Measurements from ENCODE around the gene HEPN1. TPM values are rescaled to one million over a fixed set of nuclear protein-coding genes. Genes with fewer than 3 reads are reported as not detected.

Gene HEPN1
- total RNA-seq, 1 experiment from 2014 or later, result not detected

DNA sequence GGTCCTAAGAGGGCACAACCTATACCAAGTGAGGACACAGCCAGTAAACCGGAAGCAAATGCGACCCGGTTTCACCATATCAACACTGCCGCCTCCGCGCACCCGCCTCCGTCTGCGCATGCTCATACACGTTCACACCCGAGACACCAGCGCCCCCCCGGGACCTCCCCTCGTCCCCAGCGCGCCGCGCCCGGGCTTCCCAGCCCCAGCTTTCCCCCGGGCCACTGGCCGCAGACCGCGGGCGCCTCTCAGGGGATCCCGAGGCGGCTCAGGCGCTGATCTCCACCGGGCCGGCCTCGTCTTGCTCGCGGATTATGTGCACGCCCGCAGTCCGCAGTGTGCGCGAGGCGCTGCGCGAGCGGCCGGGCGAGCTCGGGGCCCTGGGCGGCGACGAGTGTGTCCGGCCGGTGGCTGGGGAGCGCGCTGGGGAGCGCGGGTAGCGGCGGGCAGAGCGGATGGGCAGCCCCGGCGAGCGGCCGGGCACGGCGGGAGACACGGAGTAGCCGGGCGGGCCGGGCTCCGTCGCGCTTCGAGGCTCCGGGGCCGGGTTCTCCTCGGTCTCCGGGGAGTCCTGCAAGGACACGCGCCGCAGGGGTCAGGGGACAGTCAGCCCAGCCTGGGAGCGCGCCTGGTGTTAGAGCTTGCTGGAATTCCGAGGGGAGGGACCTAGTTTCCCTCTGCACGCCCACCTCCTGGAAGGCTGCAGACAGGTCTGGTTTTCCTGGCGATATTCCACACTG is 2.0 kb downstream of the HEPN1 start (continued):
- TF ChIP-seq, protein P1, sequence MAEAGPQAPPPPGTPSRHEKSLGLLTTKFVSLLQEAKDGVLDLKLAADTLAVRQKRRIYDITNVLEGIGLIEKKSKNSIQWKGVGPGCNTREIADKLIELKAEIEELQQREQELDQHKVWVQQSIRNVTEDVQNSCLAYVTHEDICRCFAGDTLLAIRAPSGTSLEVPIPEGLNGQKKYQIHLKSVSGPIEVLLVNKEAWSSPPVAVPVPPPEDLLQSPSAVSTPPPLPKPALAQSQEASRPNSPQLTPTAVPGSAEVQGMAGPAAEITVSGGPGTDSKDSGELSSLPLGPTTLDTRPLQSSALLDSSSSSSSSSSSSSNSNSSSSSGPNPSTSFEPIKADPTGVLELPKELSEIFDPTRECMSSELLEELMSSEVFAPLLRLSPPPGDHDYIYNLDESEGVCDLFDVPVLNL (CRISPR knock-in tag; IDR thresholded peaks at IDR 0.05; ENCODE audit: borderline replicate concordance, low read depth), result peak; percentile 90; the same call in 1 of the 2 replicates
- TF ChIP-seq GABPB1 (CRISPR knock-in tag; IDR thresholded peaks at IDR 0.05) (no peak), CREM (CRISPR knock-in tag; IDR thresholded peaks at IDR 0.05) (peak; percentile 90), FOXK1 (CRISPR knock-in tag; IDR thresholded peaks at IDR 0.05) (peak; percentile 93), NR3C1 (CRISPR knock-in tag; conservative IDR thresholded peaks at IDR 0.05; ENCODE audit: low read depth) (0 out of 2 replicates have a peak, but pooled peaks have one; percentile 52), NFYB (CRISPR knock-in tag; conservative IDR thresholded peaks at IDR 0.05; ENCODE audit: low read depth) (peak; percentile 59), TEAD1 (CRISPR knock-in tag; IDR thresholded peaks at IDR 0.05) (peak; percentile 99)
- TF ChIP-seq, protein P2, sequence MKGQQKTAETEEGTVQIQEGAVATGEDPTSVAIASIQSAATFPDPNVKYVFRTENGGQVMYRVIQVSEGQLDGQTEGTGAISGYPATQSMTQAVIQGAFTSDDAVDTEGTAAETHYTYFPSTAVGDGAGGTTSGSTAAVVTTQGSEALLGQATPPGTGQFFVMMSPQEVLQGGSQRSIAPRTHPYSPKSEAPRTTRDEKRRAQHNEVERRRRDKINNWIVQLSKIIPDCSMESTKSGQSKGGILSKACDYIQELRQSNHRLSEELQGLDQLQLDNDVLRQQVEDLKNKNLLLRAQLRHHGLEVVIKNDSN (CRISPR knock-in tag; IDR thresholded peaks at IDR 0.05), result peak; percentile 75
- TF ChIP-seq, protein P3, sequence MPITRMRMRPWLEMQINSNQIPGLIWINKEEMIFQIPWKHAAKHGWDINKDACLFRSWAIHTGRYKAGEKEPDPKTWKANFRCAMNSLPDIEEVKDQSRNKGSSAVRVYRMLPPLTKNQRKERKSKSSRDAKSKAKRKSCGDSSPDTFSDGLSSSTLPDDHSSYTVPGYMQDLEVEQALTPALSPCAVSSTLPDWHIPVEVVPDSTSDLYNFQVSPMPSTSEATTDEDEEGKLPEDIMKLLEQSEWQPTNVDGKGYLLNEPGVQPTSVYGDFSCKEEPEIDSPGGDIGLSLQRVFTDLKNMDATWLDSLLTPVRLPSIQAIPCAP (CRISPR knock-in tag; IDR thresholded peaks at IDR 0.05), result peak; percentile 95
- TF ChIP-seq, protein P4, sequence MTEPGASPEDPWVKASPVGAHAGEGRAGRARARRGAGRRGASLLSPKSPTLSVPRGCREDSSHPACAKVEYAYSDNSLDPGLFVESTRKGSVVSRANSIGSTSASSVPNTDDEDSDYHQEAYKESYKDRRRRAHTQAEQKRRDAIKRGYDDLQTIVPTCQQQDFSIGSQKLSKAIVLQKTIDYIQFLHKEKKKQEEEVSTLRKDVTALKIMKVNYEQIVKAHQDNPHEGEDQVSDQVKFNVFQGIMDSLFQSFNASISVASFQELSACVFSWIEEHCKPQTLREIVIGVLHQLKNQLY (CRISPR knock-in tag; IDR thresholded peaks at IDR 0.05), result no peak; the same call in 1 of the 2 replicates

DNA sequence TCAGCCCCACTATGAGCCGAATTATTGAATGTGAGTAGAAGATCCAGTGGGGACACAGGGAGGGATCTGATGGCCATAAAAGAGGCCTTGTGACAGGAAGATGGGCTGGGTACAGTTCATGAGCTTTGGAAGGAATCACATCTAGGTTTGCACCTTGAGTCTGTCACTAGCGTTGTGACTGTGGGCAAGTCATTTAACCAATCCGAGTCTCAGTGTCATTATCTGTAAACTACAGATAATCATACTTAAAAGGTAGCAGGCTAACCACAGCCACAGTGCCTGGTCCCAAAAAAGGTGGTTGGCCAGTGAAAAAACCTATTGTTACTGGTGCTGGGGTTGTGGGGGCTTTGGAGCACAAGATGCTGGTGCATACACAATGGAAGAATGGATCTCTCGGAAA is 3.8 kb downstream of the HEPN1 start:
- Mint-ChIP-seq H3K4me3 (no peak overlapping the region), H3K27me3 (ENCODE audit: low read depth) (peaks cover 81% of the 10 kb centered on the region), H3K4me1 (no peaks in the 10 kb centered on the region), H3K27ac (no peak overlapping the region), H3K9me3 (no peaks in the 10 kb centered on the region), H3K36me3 (no peaks in the 10 kb centered on the region; the same call in 1 of the 2 replicates)
- no peak for ATAC-seq
- DNase-seq (ENCODE audit: low spot score), result no peak
- ChIA-PET CTCF (interaction anchor here (1.4 to 2.3 kb wide), 2 partner anchors 47 to 57 kb away, joined by 3 to 12 read pairs; partner anchors contain the start of gene ROBO3), POLR2A (no interaction called here)
- TF ChIP-seq CBFB (CRISPR knock-in tag; IDR thresholded peaks at IDR 0.05; ENCODE audit: low read depth) (no peak), ZNF671 (CRISPR knock-in tag; IDR thresholded peaks at IDR 0.05) (no peak), TEAD1 (CRISPR knock-in tag; IDR thresholded peaks at IDR 0.05) (no peak), FOXP1 (CRISPR knock-in tag; IDR thresholded peaks at IDR 0.05; ENCODE audit: borderline replicate concordance) (no peak)
- TF ChIP-seq, protein P5, sequence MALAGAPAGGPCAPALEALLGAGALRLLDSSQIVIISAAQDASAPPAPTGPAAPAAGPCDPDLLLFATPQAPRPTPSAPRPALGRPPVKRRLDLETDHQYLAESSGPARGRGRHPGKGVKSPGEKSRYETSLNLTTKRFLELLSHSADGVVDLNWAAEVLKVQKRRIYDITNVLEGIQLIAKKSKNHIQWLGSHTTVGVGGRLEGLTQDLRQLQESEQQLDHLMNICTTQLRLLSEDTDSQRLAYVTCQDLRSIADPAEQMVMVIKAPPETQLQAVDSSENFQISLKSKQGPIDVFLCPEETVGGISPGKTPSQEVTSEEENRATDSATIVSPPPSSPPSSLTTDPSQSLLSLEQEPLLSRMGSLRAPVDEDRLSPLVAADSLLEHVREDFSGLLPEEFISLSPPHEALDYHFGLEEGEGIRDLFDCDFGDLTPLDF (CRISPR knock-in tag; IDR thresholded peaks at IDR 0.05), result no peak

DNA sequence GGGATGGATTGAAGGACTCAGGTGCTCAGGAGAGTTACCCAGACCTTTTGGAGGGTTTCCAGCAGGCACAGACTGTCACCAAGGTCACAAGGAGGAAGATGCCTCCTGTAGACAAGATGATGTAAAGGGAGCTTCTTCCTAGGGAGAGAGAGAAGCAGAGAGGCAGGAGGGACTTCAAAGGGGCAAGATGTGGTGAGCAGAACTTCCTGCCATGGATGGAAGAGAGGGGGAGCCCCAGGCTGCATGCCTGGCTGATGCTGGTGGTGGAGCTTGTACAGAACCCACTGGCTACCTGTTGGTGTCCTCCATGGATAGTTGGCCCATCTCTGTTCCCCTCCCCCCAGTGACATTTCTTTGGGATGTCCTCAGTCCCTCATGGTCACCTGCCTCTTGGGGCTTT is 4.2 kb downstream of the HEPN1 start:
- no peak for DNase-seq (ENCODE audit: low spot score)
- ChIA-PET CTCF (interaction anchor here (1.4 kb wide), 1 partner anchor 58 kb away, joined by 3 read pairs; the partner anchor contains the start of gene ROBO3), POLR2A (no interaction called here)
- no peak for ATAC-seq
- Mint-ChIP-seq H3K4me3 (no peak overlapping the region), H3K36me3 (no peaks in the 10 kb centered on the region; the same call in 1 of the 2 replicates), H3K27ac (no peak overlapping the region), H3K27me3 (ENCODE audit: low read depth) (peaks cover 80% of the 10 kb centered on the region), H3K9me3 (no peaks in the 10 kb centered on the region), H3K4me1 (no peaks in the 10 kb centered on the region)
- TF ChIP-seq FOXK1 (CRISPR knock-in tag; IDR thresholded peaks at IDR 0.05) (no peak), TCF7 (CRISPR knock-in tag; IDR thresholded peaks at IDR 0.05; ENCODE audit: low read depth) (no peak), OVOL2 (CRISPR knock-in tag; IDR thresholded peaks at IDR 0.05; ENCODE audit: borderline replicate concordance) (no peak)
- TF ChIP-seq, protein P6, sequence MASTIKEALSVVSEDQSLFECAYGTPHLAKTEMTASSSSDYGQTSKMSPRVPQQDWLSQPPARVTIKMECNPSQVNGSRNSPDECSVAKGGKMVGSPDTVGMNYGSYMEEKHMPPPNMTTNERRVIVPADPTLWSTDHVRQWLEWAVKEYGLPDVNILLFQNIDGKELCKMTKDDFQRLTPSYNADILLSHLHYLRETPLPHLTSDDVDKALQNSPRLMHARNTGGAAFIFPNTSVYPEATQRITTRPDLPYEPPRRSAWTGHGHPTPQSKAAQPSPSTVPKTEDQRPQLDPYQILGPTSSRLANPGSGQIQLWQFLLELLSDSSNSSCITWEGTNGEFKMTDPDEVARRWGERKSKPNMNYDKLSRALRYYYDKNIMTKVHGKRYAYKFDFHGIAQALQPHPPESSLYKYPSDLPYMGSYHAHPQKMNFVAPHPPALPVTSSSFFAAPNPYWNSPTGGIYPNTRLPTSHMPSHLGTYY (CRISPR knock-in tag; IDR thresholded peaks at IDR 0.05), result no peak
- TF ChIP-seq, protein P7, sequence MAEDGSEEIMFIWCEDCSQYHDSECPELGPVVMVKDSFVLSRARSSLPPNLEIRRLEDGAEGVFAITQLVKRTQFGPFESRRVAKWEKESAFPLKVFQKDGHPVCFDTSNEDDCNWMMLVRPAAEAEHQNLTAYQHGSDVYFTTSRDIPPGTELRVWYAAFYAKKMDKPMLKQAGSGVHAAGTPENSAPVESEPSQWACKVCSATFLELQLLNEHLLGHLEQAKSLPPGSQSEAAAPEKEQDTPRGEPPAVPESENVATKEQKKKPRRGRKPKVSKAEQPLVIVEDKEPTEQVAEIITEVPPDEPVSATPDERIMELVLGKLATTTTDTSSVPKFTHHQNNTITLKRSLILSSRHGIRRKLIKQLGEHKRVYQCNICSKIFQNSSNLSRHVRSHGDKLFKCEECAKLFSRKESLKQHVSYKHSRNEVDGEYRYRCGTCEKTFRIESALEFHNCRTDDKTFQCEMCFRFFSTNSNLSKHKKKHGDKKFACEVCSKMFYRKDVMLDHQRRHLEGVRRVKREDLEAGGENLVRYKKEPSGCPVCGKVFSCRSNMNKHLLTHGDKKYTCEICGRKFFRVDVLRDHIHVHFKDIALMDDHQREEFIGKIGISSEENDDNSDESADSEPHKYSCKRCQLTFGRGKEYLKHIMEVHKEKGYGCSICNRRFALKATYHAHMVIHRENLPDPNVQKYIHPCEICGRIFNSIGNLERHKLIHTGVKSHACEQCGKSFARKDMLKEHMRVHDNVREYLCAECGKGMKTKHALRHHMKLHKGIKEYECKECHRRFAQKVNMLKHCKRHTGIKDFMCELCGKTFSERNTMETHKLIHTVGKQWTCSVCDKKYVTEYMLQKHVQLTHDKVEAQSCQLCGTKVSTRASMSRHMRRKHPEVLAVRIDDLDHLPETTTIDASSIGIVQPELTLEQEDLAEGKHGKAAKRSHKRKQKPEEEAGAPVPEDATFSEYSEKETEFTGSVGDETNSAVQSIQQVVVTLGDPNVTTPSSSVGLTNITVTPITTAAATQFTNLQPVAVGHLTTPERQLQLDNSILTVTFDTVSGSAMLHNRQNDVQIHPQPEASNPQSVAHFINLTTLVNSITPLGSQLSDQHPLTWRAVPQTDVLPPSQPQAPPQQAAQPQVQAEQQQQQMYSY (CRISPR knock-in tag; IDR thresholded peaks at IDR 0.05), result no peak
- TF ChIP-seq, protein P4 (CRISPR knock-in tag; IDR thresholded peaks at IDR 0.05), result no peak
- TF ChIP-seq, protein P8, sequence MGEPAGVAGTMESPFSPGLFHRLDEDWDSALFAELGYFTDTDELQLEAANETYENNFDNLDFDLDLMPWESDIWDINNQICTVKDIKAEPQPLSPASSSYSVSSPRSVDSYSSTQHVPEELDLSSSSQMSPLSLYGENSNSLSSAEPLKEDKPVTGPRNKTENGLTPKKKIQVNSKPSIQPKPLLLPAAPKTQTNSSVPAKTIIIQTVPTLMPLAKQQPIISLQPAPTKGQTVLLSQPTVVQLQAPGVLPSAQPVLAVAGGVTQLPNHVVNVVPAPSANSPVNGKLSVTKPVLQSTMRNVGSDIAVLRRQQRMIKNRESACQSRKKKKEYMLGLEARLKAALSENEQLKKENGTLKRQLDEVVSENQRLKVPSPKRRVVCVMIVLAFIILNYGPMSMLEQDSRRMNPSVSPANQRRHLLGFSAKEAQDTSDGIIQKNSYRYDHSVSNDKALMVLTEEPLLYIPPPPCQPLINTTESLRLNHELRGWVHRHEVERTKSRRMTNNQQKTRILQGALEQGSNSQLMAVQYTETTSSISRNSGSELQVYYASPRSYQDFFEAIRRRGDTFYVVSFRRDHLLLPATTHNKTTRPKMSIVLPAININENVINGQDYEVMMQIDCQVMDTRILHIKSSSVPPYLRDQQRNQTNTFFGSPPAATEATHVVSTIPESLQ (CRISPR knock-in tag; IDR thresholded peaks at IDR 0.05), result no peak
